ENCODE results near the gene HSDL2.

GRCh38 chr9:112501287-112501686, 121.4 kb downstream of the HSDL2 start:
- TF ChIP-seq CTCF (conservative IDR thresholded peaks at IDR 0.05 in 1 of 2, IDR thresholded peaks at IDR 0.05 in 1 of 2; ENCODE audit: extremely low read depth in 1 of 2, insufficient read depth in 1 of 2, low read depth in 1 of 2, low read length in 2 of 2) (no peak), EZH2 (IDR thresholded peaks at IDR 0.05; ENCODE audit: borderline replicate concordance, low read length) (no peak)

Data from mammary epithelial cell (primary cell).